Limb (tissue), 2 donors: ENCODE results near the gene MTX1.
"Not testable (repeated sequence)": the region's sequence is repeated elsewhere in the genome, so short reads cannot be mapped to it uniquely, and the experiment has no call there.

Experiments used
- DNase-seq, 2 donors: peaks; one replicate each; pipeline ENCODE4 v3.0.0-alpha.2; 2016; ENCODE audit errors: extremely low spot score in 2 of 2

The MTX1 gene

DNA sequence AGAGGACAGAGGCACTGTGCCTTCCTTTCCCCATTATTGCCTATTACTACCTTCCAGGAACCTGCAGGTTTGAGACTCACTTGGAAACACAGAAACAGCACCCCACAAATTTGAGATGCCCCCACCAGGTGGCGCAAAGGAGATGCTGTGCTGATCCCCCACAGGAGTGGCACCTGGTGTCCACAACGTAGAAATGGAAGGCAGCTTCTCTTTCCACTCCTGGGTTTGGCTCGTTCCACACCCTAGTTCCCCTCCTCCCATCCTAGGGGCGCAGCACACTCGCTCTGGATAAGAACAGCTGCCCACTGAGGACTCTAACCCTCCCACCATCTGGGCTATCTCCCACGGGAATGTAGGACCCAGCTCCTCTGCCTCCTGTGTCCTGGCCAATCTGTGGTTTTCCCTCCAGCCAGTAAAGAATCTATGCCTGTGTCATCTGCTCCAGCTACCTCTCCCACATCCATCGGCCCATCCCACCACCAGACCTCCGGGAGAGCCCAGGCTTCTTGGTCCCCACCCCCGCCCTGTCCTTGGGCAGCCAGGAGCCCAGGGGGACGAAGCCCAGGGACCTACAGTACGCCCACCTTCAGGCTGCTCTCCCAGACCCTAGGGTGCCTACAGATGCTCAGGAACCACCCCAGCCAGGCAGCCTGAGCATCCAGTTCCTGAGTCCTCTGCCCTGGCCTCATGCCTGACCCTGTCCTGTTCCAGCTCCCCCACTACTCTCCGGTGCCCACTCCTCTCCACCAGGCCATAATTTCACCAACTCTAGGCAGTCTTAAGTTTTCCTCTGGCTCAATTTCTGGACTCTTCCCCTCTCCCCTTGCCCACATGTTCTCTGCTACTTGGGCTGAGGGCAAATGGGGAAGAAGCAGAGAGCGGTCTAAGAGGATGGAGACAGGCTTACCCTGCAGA lies 1.3 kb upstream of the MTX1 start:
- peak; percentile 75 to 91 for DNase-seq

DNA sequence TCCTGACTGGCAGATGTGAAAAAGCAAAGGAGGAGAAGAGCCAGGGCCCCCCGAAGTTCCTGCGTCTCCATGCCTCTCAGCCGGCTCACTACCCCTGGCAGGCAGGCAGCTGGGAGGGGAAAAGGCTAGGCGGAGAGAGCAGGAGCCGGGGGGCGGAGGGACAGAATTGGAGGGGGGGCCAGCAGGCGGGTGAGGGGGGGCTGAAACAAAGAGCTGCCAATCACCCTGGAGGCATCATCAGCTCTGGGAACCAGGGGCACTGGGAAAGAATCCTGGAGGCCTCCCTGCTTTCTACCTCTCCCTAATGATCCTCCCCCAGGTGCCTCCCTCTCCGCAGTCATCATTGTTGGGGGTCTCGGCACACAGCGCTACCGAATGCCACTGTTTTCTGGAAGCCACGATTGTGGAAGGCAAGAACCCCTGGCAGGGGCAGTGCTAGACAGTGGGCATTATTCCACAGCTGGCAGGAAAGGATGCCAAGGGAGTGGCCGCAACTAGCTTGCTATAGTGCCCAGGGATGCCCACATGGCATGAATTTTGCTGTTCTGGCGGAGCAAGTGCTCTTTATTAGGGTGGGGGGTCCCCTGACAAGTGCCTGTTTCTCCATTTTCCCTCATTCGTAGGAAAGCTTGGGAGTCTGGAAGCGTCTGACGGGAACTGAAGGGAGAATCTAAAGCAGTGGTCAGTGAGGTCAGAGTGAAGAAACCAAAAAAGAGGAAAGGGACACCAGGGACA lies 522 bp upstream of the MTX1 start, which contains the start of gene THBS3:
Gene THBS3, minus strand, starts transcription at position 92 of the 735 bp plus-strand sequence. Its CDS starts 21 bp downstream, at position 71.
- DNase-seq, result peak; percentile 77 to 85

GRCh38 chr1:155209312-155209721 lies 822 bp downstream of the MTX1 start:
- no peak for DNase-seq

- no peak for DNase-seq
Measured at GRCh38 chr1:155210314-155211104, 2.0 kb downstream of the MTX1 start.

DNA sequence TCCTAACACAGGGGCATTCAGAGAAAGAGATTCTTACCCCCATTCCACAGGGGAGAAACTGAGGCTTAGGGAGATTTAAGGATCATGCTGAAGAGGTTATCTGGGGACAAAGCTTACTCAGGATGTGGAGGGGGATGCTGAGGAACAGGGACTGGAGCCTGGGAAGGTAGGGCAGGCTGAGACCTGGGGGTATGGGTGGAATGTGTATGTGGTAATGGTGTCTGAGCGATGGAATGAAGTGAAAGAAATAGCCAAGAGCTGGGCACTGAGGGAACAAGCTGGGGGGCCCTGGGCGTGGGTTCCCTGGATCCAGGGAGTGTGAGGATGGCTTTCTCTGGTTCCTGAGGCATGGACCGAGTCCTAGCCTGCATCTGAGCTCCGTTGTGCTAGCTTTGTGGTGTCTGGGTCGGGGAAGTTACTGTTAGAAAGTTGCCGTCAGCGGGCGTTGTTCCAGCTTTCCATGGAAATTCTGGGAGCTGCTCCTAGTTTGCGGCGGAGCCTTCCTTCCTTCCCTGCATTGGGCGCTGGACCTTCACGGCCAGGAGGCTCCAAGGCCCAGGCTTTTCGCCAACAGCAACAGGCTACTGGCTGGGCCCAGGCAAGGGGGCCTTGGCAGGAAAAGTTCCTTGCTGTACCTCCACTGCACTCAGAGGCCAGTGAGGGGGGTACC lies 3.0 kb downstream of the MTX1 start:
- DNase-seq, result peak; percentile 45 to 78

DNA sequence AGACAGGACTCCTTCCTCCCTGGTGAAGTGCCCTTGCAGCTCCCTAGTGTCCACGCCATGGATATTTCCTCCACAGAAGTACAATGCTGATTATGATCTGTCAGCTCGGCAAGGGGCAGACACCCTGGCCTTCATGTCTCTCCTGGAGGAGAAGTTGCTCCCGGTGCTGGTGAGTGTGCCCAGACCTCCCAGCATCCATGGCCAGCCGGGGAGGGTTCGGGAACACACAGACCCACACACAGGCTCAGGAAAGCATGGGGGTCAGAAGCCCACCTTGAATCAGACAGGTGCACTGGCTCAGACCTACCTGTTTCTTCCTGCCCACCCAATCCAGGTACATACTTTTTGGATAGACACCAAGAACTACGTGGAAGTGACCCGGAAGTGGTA lies 3.6 kb downstream of the MTX1 start:
- DNase-seq, result not testable (repeated sequence)

- not testable (repeated sequence) for DNase-seq
Measured at GRCh38 chr1:155214702-155215101, 6.2 kb downstream of the MTX1 start.

- peak; percentile 53 to 66 for DNase-seq
Measured at GRCh38 chr1:155218854-155219591, 10.5 kb downstream of the MTX1 start.

- no peak for DNase-seq
Measured at GRCh38 chr1:155219592-155220031, 11.1 kb downstream of the MTX1 start.

DNA sequence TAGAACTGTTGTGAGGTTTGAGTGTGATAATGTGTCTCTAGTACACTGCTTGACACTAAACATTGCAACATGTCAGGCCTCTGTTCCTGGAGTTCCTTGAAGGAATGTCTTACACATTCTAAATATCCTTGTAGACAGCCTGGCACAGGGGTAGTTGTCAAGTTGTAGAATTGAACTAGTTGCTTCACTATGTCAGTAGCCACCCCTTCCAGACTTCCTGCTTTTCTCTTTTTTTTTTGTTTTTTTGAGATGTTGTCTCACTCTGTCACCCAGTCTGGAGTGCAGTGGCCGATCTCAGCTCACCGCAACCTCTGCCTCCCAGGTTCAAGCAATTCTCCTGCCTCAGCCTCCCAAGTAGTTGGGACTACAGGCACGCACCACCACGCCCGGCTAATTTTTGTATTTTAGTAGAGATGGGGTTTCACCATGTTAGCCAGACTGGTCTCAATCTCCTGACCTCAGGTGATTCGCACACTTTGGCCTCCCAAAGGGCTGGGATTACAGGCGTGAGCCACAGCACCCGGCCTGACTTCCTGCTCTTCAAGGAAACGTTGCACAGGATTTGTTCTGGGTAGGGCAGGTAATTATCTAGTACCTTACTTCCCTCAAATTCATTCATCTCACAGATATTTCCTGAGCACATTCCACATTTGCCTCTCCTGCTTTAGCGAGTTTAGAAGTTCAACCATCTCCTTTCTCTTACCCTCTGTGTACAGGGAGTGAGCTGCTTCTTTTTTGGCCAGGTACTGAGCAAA lies 11.9 kb downstream of the MTX1 start:
- DNase-seq, result not testable (repeated sequence)

DNA sequence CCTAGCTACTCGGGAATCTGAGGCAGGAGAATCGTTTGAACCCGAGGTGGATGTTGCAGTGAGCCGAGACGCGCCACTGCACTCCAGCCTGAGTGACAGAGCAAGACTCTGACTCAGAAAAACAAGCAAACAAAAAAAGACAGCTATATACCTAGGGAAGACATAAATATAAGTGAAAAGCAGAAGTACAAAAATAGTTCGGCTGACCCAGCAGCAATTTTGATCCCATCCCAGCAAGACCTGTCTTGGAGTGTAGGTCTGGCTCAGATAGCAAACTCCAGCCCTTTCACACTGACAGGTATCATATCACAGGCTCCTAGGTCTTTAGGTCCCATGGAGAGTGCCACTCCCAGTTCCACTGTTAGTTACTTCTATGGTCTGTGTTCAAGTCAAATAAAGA lies 14.6 kb downstream of the MTX1 start:
- DNase-seq, result no peak

GRCh38 chr1:155225404-155225759 lies 16.9 kb downstream of the MTX1 start:
- DNase-seq, result not testable (repeated sequence)

DNA sequence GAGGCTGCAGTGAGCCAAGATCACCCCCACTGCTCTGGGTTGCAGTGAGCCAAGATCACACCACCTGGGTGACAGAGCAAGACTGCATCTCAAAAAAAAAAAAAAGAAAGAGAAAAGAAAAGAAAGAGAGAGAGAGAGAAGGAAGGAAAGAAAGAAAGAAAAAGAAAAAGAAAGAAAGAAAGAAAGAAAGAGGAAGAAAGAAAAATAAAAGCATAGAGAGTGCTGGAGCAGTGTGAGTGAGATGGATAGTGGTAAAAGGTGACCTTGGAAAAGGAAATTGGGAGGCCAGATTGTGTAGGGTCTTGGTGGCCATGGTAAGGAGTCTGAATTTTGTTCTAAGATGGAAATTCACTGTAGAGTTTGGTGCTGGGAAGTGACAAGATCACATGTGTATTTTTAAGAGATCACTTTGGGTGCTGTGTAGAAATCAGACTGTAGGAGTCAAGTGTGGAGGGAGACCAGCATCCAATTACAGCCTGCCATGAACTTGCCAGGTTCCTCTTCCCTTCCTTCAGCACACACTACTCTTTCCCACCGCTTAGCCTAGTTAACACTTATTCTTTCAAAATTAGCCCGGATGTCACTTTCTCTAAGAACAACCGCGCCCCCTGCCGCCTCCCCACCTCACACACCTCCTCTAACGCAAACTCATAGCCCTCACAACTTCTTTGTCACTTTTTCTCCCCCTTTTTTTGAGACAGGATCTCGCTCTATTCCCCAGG lies 17.9 kb downstream of the MTX1 start:
- DNase-seq, result peak; percentile 81 to 86

DNA sequence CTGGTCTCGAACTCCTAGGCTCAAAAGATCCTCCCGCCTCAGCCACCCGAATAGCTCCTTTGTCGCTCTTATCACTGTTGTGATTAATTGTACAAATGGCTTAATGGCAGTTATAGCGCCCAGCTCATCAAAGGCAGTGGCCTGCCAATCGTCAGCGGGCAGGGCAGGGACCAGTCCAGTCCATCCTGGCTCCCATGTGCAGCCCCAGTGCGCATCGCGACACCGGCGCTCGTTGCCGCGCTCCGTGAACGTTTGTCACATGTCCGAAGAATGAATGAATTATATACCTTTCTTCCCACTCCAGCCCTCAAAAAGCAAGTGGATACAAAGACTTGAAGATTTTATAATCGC lies 18.4 kb downstream of the MTX1 start:
- DNase-seq, result no peak

DNA sequence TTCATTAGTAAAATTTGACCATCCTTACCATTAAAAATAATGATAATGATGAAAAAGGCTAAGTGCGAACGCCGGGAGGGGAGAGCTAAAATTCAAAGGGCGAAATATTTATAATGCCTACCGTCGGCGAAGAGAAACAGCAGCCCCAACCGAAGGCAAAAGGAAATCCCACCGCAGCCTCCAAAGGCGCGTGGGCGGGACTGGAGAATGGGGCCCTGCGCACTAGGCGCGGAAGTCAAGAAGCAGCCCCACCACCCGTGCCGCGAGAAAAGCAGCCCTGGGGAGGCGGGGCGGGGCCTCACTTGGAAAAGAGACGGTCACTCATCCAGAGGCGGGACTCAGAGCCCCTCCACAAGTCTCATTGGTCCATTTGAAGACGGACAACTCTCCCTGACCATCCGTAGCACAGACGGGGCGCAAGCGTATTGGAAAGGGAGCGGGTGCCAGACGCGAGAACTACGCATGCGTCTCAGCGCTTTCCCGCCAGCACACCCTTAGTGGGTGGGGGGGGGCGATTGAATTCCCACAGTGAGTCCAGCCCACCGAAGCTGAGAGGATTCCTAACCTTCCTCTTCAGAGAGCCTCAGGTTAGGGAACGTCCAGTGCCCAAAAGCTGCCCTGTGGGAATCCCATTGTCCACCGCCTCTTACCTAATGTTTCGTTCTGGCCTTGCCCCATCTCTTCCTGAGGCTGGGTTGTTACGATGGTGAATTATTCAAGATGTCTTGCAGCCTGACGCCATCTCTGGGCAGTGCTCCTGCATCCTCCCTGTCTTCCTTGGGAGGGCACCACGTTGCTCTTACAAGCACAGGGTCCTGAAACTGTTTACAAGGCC lies 19.0 kb downstream of the MTX1 start:
- DNase-seq, result peak; percentile 99

DNA sequence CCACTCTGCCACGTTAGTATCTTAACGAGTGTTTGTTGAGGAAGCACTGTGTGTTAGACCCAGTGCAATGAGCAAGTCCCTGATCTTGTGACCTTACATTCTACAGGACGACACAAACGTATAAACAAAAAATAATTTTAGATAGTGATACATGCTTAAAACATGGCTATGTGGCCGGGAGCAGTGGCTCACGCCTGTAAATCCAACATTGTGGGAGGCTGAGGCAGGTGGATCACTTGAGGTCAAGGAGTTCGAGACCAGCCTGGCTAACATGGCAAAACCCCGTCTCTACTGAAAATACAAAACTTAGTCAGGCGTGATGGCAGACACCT lies 19.6 kb downstream of the MTX1 start:
- no peak for DNase-seq

DNA sequence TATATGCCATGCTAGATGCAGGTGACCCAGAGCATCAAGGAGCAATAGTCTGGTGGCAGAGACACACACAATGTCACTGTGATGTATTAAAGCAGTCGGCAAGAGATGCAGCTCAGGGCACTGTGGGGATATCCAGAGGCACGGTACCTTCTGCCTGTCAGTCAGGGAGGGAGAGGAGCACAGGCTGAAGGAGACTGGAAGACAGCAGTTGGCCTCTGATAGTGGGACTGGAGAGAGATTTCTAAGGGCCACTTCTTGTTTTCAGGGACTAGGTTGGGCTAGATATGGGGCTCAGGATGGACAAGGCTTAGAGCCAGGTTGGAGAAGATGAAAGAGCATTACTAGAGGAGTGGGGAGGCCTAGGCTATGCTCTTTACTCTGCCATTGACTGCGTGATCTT lies 22.8 kb downstream of the MTX1 start:
- DNase-seq, result not testable (repeated sequence)
